ENCODE results near the gene MYPN. TPM values are rescaled to one million over a fixed set of nuclear protein-coding genes. Genes with fewer than 3 reads are reported as not detected.

The MYPN gene
- total and polyA plus RNA-seq, 11 donors, result 33.4 to 240 (median 152) TPM

Other genes starting within 250 kb of the MYPN start
- 10 to 100 TPM in 6 of 9 donors, 1 to 10 TPM in 3; 9.4 to 19.1 (median 12.5) TPM for gene SIRT1, start 224.8 kb upstream of the MYPN start, total RNA-seq
- gene SIRT1, start 224.8 kb upstream of the MYPN start, polyA plus RNA-seq, result 1 to 10 TPM; 6.0 to 9.2 TPM
- 10 to 100 TPM; 16.6 to 39.4 (median 30.6) TPM for gene HERC4, start 34.2 kb upstream of the MYPN start, total RNA-seq
- gene HERC4, start 34.2 kb upstream of the MYPN start, polyA plus RNA-seq, result 10 to 100 TPM; 11.7 to 18.8 TPM
- under 1 TPM in 2 of 9 donors, not detected in 7; 0.14 to 0.23 TPM for gene ATOH7, start 122.6 kb downstream of the MYPN start, total RNA-seq
- not detected for gene ATOH7, start 122.6 kb downstream of the MYPN start, polyA plus RNA-seq
- gene HNRNPH3, start 222.6 kb downstream of the MYPN start, total RNA-seq, result 100 to 1,000 TPM in 2 of 9 donors, 10 to 100 TPM in 7; 23.7 to 130 (median 83.1) TPM
- gene HNRNPH3, start 222.6 kb downstream of the MYPN start, polyA plus RNA-seq, result 100 to 1,000 TPM in 1 of 2 donors, 10 to 100 TPM in 1; 91.7 to 140 TPM
- gene PBLD, start 223.4 kb downstream of the MYPN start, total RNA-seq, result 1 to 10 TPM; 2.1 to 9.4 (median 6.2) TPM
- 1 to 10 TPM; 1.4 to 1.7 TPM for gene PBLD, start 223.4 kb downstream of the MYPN start, polyA plus RNA-seq